ENCODE measurements around the gene TRIM56.

- TF ChIP-seq CTCF (IDR thresholded peaks at IDR 0.05; ENCODE audit: low read depth, low read length) (no peak), EZH2phosphoT487 (IDR thresholded peaks at IDR 0.05; ENCODE audit: low read depth) (no peak)
Observed at GRCh38 chr7:101085162-101085964, at the start of gene TRIM56.

Measured in OCI-LY3 (cell line).